Lower leg skin (tissue), 3 donors: ENCODE results near the gene MET.

Experiments
- POLR2A ChIP-seq, 2 donors: fragments of 450-650 bp; IDR thresholded peaks; one replicate each; pipeline ENCODE4 v1.6.1; 2016 to 2017; ENCODE audit warnings: antibody characterized with exemption in 2 of 2, mild to moderate bottlenecking in 1 of 2, moderate library complexity in 1 of 2
- TF ChIP-seq, protein P1 (sequence below), 3 donors: fragments of 450-650 bp; IDR thresholded peaks; one replicate each; pipeline ENCODE4 v1.5.1; 2016; ENCODE audit warnings: antibody characterized with exemption in 3 of 3, mild to moderate bottlenecking in 3 of 3, moderate library complexity in 2 of 3

DNA sequence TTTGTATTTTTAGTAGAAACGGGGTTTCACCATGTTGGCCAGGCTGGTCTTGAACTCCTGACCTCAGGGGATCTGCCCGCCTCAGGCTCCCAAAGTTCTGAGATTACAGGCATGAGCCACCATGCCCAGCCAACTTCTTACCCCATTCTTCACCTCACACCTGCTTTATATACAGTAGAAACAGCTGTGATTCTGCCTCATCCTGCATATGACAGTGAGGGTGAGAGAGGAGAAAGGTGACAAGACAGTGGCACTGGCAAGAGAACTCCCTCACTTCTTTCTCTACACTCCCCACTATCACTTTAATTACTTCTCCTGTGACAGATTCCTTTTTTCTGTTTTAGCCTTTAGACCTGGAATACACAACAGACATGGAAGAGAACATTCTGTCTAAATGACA lies 128.6 kb downstream of the MET start:
- TF ChIP-seq, protein P1, sequence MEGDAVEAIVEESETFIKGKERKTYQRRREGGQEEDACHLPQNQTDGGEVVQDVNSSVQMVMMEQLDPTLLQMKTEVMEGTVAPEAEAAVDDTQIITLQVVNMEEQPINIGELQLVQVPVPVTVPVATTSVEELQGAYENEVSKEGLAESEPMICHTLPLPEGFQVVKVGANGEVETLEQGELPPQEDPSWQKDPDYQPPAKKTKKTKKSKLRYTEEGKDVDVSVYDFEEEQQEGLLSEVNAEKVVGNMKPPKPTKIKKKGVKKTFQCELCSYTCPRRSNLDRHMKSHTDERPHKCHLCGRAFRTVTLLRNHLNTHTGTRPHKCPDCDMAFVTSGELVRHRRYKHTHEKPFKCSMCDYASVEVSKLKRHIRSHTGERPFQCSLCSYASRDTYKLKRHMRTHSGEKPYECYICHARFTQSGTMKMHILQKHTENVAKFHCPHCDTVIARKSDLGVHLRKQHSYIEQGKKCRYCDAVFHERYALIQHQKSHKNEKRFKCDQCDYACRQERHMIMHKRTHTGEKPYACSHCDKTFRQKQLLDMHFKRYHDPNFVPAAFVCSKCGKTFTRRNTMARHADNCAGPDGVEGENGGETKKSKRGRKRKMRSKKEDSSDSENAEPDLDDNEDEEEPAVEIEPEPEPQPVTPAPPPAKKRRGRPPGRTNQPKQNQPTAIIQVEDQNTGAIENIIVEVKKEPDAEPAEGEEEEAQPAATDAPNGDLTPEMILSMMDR (IDR thresholded peaks at IDR 0.05), result no peak
- no peak for TF ChIP-seq POLR2A (IDR thresholded peaks at IDR 0.05)
